Esophagus mucosa (tissue), 1 donor: Measurements from ENCODE around the gene ONECUT3. TPM values are rescaled to one million over a fixed set of nuclear protein-coding genes. Genes with fewer than 3 reads are reported as not detected.
A peak's percentile ranks its signal among the peaks of the same experiment; 100 is the strongest.
"Not testable (repeated sequence)": the region's sequence is repeated elsewhere in the genome, so short reads cannot be mapped to it uniquely, and the experiment has no call there.

Source experiments
- ATAC-seq: fragments of 200-7000 bp; cut with Tn5 transposase; one replicate; pipeline ENCODE4 v1.9.1; 2020
- total RNA-seq: library from RNA; stranded (reverse); gene quantifications from one replicate; pipeline ENCODE4 v1.2.4, GENCODE V29; 2023
- donor health status: DM: yes; HTN: yes; CAD: no.

Gene ONECUT3
- not detected for total RNA-seq

GRCh38 chr19:1752757-1753728 is at the start of gene ONECUT3:
Gene ONECUT3 (plus strand): TSS chr19:1753506. CDS start chr19:1753663, 157 bp downstream.
- ATAC-seq: no peak

- no peak for ATAC-seq
Measured at GRCh38 chr19:1704339-1704738, 49.0 kb upstream of the ONECUT3 start.

GRCh38 chr19:1705367-1705766 is 47.9 kb upstream of the ONECUT3 start:
- no peak for ATAC-seq

- ATAC-seq: not testable (repeated sequence)
Measured at GRCh38 chr19:1706646-1707045, 46.7 kb upstream of the ONECUT3 start.

GRCh38 chr19:1707240-1707639 is 46.1 kb upstream of the ONECUT3 start:
- no peak for ATAC-seq

- ATAC-seq: no peak
Measured at GRCh38 chr19:1713170-1713569, 40.1 kb upstream of the ONECUT3 start.

GRCh38 chr19:1715540-1715939 is 37.8 kb upstream of the ONECUT3 start:
- ATAC-seq: no peak

- no peak for ATAC-seq
Measured at GRCh38 chr19:1717200-1717969, 35.9 kb upstream of the ONECUT3 start.

GRCh38 chr19:1717970-1718264 is 35.4 kb upstream of the ONECUT3 start:
- ATAC-seq: no peak

- ATAC-seq: no peak
Measured at GRCh38 chr19:1718420-1719291, 34.6 kb upstream of the ONECUT3 start.

GRCh38 chr19:1719519-1719918 is 33.8 kb upstream of the ONECUT3 start:
- ATAC-seq: no peak

- no peak for ATAC-seq
Measured at GRCh38 chr19:1720237-1720636, 33.1 kb upstream of the ONECUT3 start.

GRCh38 chr19:1725100-1726064 is 27.9 kb upstream of the ONECUT3 start:
- no peak for ATAC-seq

- ATAC-seq: no peak
Measured at GRCh38 chr19:1728816-1729567, 24.3 kb upstream of the ONECUT3 start.

- peak; percentile 15 for ATAC-seq
Measured at GRCh38 chr19:1729568-1729925, 23.8 kb upstream of the ONECUT3 start.

GRCh38 chr19:1730157-1730556 is 23.1 kb upstream of the ONECUT3 start:
- ATAC-seq: no peak

- peak; percentile 25 for ATAC-seq
Measured at GRCh38 chr19:1734321-1734966, 18.9 kb upstream of the ONECUT3 start.

- ATAC-seq: peak; percentile 10
Measured at GRCh38 chr19:1736280-1736679, 17.0 kb upstream of the ONECUT3 start.

- ATAC-seq: no peak
Measured at GRCh38 chr19:1736927-1737326, 16.4 kb upstream of the ONECUT3 start.

- no peak for ATAC-seq
Measured at GRCh38 chr19:1739960-1740629, 13.2 kb upstream of the ONECUT3 start.
